T-helper 1 cell treated with Interleukin-12 subunit alpha and Interleukin-12 subunit beta and Interleukin-4 antibody, amounts not matched to agents 30 ng/mL and 1 ng/mL, for 36 hours (primary cell): ENCODE results near the gene ERC1. TPM values are rescaled to one million over a fixed set of nuclear protein-coding genes. Genes with fewer than 3 reads are reported as not detected.
"Not testable (repeated sequence)": the region's sequence is repeated elsewhere in the genome, so short reads cannot be mapped to it uniquely, and the experiment has no call there.

ENCODE experiments used
- intact Hi-C: fragments of 100-400 bp; cut with micrococcal nuclease; formaldehyde crosslinking; loops from one replicate; pipeline ENCODE4 v1.15.1; 2024
- total RNA-seq: library from RNA; stranded (reverse); gene quantifications from 2 replicates; pipeline ENCODE4 v1.2.3, GENCODE V29; 2022

The ERC1 gene
- total RNA-seq, 1 donor from 2014 or later: 37.8 TPM

GRCh38 chr12:1071182-1071581, 80.2 kb downstream of the ERC1 start:
- intact Hi-C loops: no loop called here

- intact Hi-C loops: no loop called here
Measured at GRCh38 chr12:1073652-1074051, 82.6 kb downstream of the ERC1 start.

- intact Hi-C loops: no loop called here
Measured at GRCh38 chr12:1077036-1077803, 86.2 kb downstream of the ERC1 start.

- intact Hi-C loops: no loop called here
Measured at GRCh38 chr12:1078002-1078401, 87.0 kb downstream of the ERC1 start.

GRCh38 chr12:1080520-1081223, 89.6 kb downstream of the ERC1 start:
- intact Hi-C loops: no loop called here

GRCh38 chr12:1083151-1083888, 92.3 kb downstream of the ERC1 start:
- intact Hi-C loops: no loop called here

- intact Hi-C loops: no loop called here
Measured at GRCh38 chr12:1083889-1084262, 92.9 kb downstream of the ERC1 start.

GRCh38 chr12:1091350-1091749, 100.3 kb downstream of the ERC1 start:
- intact Hi-C loops: loop anchor here (5.0 kb wide), 6 partner anchors 99 to 524 kb away; partner anchors contain the start of genes ERC1, RAD52 and WNK1

- intact Hi-C loops: loop anchor here (5.0 kb wide), 6 partner anchors 101 to 526 kb away; partner anchors contain the start of genes ERC1, RAD52 and WNK1
Measured at GRCh38 chr12:1093166-1093751, 102.2 kb downstream of the ERC1 start.

GRCh38 chr12:1094714-1095113, 103.7 kb downstream of the ERC1 start:
- intact Hi-C loops: loop anchor here (5.0 kb wide), 6 partner anchors 102 to 527 kb away; partner anchors contain the start of genes ERC1, RAD52 and WNK1

GRCh38 chr12:1099158-1099557, 108.1 kb downstream of the ERC1 start:
- intact Hi-C loops: no loop called here

- intact Hi-C loops: not testable (repeated sequence)
Measured at GRCh38 chr12:1099618-1100017, 108.6 kb downstream of the ERC1 start.

- intact Hi-C loops: no loop called here
Measured at GRCh38 chr12:1102115-1102514, 111.1 kb downstream of the ERC1 start.

GRCh38 chr12:1102791-1103450, 111.9 kb downstream of the ERC1 start:
- intact Hi-C loops: no loop called here

GRCh38 chr12:1103632-1104031, 112.6 kb downstream of the ERC1 start:
- intact Hi-C loops: no loop called here

GRCh38 chr12:1104088-1104800, 113.2 kb downstream of the ERC1 start:
- intact Hi-C loops: no loop called here

GRCh38 chr12:1107669-1108068, 116.6 kb downstream of the ERC1 start:
- intact Hi-C loops: no loop called here

GRCh38 chr12:1108276-1108675, 117.3 kb downstream of the ERC1 start:
- intact Hi-C loops: no loop called here

GRCh38 chr12:1115484-1116231, 124.6 kb downstream of the ERC1 start:
- intact Hi-C loops: loop anchor here (10.0 kb wide), 1 partner anchor 279 kb away; no protein-coding TSS in a partner anchor
